ENCODE results near the gene ARHGAP1. TPM values are rescaled to one million over a fixed set of nuclear protein-coding genes. Genes with fewer than 3 reads are reported as not detected.
A peak's percentile ranks its signal among the peaks of the same experiment; 100 is the strongest.

Gene ARHGAP1
- total RNA-seq, 1 donor from 2014 or later: 175 TPM

GRCh38 chr11:46694072-46694471 lies 6.3 kb downstream of the ARHGAP1 start:
- no peak for DNase-seq (ENCODE audit: low spot score)

- peak; percentile 70 for DNase-seq (ENCODE audit: low spot score)
Measured at GRCh38 chr11:46693597-46694012, 6.8 kb downstream of the ARHGAP1 start.

- no peak for DNase-seq (ENCODE audit: low spot score)
Measured at GRCh38 chr11:46692450-46692849, 8.0 kb downstream of the ARHGAP1 start.

DNA sequence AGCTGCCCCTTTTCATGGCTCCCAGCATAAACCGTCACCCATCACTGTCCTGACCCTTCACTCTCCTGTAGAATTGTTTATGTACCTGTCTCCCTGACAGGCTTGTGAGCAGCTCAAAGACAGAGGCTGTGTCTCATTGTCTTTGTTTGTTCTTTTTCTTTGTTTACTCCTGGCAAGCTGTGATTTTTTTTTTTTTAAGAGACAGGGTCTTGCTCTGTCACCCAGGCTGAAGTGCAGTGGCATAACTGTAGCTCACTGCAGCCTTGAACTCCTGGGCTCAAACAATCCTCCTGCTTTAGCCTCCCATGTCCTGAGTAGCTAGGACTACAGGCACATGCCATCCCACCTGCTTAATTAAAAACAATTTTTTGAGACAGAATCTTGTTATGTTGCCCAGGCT lies 9.7 kb downstream of the ARHGAP1 start:
- no peak for DNase-seq (ENCODE audit: low spot score)

DNA sequence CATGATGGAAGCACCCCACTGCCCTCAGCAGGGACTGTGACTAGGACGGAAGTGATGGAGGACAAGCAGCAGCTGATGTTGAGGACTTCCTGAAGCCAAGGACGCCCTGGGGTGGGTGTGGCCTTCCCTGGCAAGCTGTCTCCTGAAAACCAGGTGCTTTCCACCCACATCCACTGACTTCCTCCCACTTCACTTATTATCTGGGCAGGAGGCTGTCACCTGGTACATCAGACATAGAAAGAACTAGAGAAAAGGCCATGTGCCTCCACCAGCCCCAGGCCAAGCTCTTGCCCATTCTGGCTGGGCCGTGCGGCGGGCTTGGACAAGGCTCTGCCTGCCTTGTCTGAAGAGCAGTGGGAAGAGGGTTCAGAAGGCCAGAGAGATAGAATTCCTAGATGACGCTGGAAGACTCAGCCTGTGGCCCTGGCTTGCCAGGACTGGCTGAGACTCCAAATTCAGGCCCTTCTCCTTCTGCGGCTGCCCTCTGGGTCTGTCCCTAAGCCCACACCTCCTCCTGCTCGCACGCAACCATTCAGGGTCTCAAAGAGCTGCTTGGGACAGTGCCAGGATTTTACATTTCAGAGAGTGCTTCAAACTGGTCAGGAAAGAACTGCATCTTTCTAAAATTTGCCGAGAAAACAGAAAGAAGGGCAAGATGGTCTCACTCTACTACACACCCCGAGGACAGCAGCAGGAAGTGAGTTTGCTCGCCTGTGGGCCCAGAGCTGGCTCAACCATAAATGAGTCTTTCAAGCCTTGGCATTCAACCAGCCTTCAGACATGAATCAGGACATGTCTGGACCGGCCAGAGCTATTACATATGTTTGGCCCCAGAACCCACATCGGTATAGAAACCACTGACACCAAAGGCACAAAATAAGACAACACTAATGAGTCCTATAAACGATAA lies 13.3 kb downstream of the ARHGAP1 start:
- DNase-seq (ENCODE audit: low spot score): peak; percentile 82

- DNase-seq (ENCODE audit: low spot score): no peak
Measured at GRCh38 chr11:46684367-46684766, 16.1 kb downstream of the ARHGAP1 start.

GRCh38 chr11:46682773-46683752 lies 17.4 kb downstream of the ARHGAP1 start:
- DNase-seq (ENCODE audit: low spot score): no peak

GRCh38 chr11:46681814-46682213 lies 18.6 kb downstream of the ARHGAP1 start:
- no peak for DNase-seq (ENCODE audit: low spot score)

GRCh38 chr11:46680815-46681214 lies 19.6 kb downstream of the ARHGAP1 start:
- DNase-seq (ENCODE audit: low spot score): no peak

GRCh38 chr11:46680164-46680760 lies 20.2 kb downstream of the ARHGAP1 start:
- DNase-seq (ENCODE audit: low spot score): no peak

DNA sequence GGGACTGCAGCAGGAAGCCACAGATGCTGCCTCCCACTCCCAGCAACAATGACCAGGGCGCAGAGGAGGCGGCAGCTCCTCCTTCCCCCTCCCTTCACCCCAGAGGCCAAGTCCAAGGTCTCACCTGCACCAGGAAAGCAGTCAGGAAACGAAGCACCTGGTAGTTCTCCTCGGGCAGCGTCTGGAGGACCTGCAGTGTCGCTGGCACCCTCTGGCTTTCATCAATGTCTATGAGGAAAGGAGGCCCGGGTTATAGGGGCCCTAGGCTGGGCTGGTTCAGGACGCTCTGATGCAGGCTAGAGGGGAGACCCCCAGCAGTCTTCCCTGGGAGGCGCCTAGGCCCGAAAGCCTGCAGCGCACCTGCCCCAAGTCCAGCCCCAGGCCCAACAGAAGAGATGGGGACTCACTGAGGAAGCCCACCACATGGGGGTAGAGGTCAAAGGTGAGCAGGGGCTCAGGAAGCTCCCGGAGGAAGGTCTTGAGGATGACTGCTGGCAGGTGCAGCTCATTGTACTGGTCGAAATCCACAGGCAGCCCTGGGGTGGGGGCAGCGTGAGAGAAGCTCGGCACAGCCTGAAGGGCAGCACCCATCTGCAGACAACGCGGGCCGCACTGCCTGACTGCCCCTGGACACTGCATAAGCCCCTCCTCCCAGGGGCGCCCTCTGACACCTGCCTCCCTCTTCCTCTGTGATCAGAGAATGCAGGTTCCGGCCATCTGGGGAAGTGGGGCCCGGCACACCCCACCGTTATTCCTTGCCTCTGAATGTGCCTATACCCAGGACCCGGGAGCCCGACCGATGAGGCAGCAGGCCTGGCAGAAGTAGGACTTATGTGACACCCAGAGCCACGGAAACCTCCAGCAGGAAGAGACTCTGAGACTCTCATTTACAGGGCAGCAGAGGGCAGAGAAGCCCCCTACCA lies 20.9 kb downstream of the ARHGAP1 start:
- DNase-seq (ENCODE audit: low spot score): no peak

- DNase-seq (ENCODE audit: low spot score): no peak
Measured at GRCh38 chr11:46678741-46679130, 21.7 kb downstream of the ARHGAP1 start.

DNA sequence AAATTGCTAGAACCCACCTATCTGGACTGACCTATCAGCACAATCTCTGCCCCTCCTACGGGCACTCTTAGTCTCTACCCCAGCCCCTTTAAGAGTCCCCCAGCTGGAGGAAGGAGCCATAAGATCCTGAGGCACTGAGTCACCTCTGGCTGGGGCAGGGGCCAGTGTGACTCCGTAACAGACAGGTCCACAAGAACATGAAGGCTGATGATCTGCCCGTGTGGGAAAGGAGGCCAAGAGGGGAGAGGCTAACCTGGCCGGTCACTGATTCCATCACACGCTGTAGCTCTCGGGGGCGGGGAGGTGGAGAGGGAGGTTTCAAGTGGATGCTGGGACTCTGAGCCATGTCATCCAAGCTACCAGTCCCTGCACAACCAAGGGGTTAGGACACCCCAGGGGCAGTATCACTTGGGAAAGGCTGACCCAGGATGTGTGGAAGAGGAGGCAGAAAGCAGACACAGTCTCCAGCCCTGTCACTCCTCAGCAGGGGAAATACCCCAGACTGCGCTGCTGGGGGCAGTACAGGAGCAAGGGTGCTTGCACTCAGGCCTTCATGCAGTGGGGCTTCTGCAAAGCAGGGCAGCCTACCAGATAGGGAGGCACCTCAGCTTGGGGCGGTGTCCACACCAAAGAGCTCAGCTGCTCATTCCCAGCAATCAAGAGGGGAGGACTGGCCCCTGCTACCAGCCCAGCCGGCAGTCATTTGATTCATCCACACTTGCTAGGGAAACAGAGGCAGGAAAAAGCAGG lies 22.3 kb downstream of the ARHGAP1 start:
- DNase-seq (ENCODE audit: low spot score): no peak

DNA sequence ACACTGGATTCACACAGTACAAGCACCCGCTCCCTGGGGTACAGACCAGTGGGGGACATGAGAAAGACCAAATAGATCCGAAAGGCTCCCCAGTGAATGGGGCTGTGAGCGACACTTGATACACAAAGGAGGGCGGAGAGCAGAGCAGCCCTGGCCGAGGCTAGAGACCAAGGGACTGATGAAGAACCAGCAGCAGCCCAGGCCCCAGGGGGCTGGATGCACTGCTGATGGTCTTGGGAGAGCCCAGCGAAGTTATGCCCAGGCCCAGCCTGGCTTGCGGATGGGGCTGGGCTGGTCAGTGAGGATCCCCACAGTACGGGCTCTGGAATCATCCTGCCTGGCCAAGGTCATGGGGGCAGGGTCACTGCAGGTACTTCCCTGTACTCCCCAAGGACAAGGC lies 23.2 kb downstream of the ARHGAP1 start:
- DNase-seq (ENCODE audit: low spot score): no peak

DNA sequence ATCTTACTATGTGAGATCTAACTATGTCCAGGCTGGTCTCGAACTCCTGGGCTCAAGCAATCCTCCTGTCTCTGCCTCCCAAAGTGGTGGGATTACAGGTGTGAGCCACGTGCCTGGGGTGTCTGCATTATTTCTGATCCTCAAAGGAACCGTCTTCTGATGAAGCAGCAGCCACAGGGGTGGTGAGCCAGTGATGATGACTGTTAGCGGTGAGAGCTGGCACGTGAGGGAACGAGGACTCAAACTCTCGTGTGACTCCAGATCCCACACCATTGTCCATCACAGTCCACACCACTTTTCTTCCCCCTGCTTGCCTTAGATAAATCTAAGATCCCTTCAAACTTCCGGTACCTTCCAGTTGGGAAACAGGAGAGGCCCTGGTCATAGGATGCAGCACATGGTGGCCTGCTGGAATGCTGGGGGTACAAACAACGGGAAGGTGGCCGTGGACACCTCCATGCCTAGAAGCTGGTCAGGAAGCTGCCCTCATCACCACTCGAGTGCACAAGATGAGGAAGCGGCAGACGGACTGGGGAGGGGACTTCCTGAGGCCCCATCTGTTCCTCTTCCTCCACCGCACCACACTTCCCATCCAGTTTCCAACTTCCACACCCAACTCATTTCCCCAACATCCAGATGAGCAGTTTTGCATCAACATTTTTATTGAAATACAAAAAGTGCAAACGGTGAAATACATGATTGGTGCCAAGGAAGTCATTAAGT lies 23.8 kb downstream of the ARHGAP1 start:
- DNase-seq (ENCODE audit: low spot score): no peak

DNA sequence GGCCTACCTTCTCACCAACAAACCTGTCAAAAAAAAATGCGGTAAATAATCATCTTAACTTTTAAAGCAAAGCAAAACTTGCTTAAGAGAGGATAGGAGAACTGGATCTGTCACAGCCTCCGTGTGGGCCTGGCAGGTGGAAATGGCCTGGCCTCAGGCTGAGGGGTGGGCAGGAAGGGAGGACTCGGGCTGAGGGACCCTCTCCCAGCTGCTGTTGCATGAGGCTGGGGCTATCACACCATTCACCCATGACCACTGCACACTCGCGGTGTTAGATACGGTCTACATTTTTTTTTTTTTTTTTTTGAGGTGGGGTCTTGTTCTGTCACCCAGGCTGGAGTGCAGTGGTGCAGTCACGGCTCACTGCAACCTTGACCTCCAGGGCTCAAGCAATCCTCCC lies 24.5 kb downstream of the ARHGAP1 start:
- DNase-seq (ENCODE audit: low spot score): no peak

GRCh38 chr11:46675288-46675851 lies 25.0 kb downstream of the ARHGAP1 start:
- peak; percentile 74 for DNase-seq (ENCODE audit: low spot score)

- DNase-seq (ENCODE audit: low spot score): no peak
Measured at GRCh38 chr11:46674463-46675287, 25.7 kb downstream of the ARHGAP1 start.

All from ureter (tissue), 1 donor.